Measurements from ENCODE around the gene STRIT1.

The STRIT1 gene

DNA sequence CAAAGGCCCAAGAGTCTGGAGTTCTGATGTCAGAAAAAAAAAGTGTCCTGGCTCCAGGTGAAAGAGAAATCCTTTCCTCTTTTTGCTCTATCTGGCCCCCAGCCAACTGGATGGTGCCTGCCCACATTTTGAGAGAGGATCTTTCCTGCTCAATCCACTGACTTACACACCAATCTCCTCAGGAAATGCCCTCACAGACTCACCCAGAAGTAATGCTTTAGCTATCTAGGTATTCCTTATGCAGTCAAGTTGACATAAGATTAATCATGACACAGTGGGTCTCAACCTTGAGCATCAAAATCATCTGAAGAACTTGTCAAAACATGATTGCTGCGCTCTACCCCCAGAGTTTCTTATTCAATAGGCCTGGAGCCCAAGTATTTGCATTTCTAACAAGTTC lies 31.2 kb downstream of the STRIT1 start:
- POLR2A ChIA-PET: no interaction called here
- TF ChIP-seq, protein P1, sequence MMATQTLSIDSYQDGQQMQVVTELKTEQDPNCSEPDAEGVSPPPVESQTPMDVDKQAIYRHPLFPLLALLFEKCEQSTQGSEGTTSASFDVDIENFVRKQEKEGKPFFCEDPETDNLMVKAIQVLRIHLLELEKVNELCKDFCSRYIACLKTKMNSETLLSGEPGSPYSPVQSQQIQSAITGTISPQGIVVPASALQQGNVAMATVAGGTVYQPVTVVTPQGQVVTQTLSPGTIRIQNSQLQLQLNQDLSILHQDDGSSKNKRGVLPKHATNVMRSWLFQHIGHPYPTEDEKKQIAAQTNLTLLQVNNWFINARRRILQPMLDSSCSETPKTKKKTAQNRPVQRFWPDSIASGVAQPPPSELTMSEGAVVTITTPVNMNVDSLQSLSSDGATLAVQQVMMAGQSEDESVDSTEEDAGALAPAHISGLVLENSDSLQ (IDR thresholded peaks at IDR 0.05): no peak
- TF ChIP-seq TARDBP (IDR thresholded peaks at IDR 0.05): no peak

DNA sequence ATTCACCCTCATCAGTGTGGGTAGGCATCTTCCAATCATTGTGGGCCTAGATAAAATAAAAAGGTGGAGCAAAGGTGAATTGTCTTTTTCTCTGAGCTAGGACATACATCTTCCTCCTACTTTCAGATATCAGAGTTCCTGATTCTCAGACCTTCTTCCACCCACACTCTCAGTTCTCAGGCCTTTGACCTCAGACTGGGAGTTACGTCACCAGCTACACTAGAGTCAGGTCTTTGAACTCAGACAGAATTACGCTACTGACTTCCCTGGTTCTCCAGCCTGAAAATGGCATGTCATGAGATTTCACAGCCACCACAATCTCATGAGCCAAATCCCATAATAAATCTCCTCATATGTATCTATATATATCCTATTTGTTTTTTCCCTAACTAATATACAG lies 39.0 kb downstream of the STRIT1 start:
- POLR2A ChIA-PET: no interaction called here
- CTCF ChIA-PET: no interaction called here
- no peak for DNase-seq (ENCODE audit: extremely low spot score)
- TF ChIP-seq ARNT (IDR thresholded peaks at IDR 0.05): no peak
- TF ChIP-seq CTBP1 (IDR thresholded peaks at IDR 0.05; ENCODE audit: borderline replicate concordance): no peak
- TF ChIP-seq, protein P1 (IDR thresholded peaks at IDR 0.05): no peak
- TF ChIP-seq FOXA1 (IDR thresholded peaks at IDR 0.05): no peak
- TF ChIP-seq L3MBTL2 (conservative IDR thresholded peaks at IDR 0.05): no peak
- TF ChIP-seq FOXK2 (IDR thresholded peaks at IDR 0.05): no peak
- no peak for TF ChIP-seq SUZ12 (IDR thresholded peaks at IDR 0.05)
- no peak for TF ChIP-seq FOXM1 (IDR thresholded peaks at IDR 0.05; ENCODE audit: borderline replicate concordance)
- TF ChIP-seq SP1 (IDR thresholded peaks at IDR 0.05): no peak

More for the DNA sequence above, 31.2 kb downstream of the STRIT1 start:
- no peak for DNase-seq (ENCODE audit: extremely low spot score)
- CTCF ChIA-PET: interaction anchor here (0.9 kb wide), 1 partner anchor 39 kb away, joined by 4 read pairs; no protein-coding TSS in a partner anchor

DNA sequence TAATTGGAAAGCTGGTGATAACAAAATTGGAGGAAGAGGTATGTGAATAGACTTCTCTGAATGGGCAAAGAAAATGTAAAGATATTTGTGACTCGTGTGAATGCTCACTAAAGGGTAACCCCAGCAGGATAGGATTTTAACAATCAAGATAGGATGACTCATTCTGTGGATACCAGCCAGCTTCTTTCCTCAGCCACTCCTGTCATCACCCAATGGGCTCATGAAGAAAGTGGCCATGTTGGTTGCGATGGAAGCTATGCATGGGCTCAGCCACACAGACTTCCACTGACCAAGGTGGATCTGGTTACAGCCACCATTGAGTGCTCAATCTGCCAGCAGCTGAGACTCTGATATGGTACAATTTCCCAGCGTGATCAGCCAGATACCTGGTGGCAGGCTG lies 40.9 kb downstream of the STRIT1 start:
- ChIA-PET POLR2A (no interaction called here), CTCF (no interaction called here)
- no peak for TF ChIP-seq SUZ12 (IDR thresholded peaks at IDR 0.05)
- TF ChIP-seq NFRKB (IDR thresholded peaks at IDR 0.05): no peak
- TF ChIP-seq BHLHE40 (IDR thresholded peaks at IDR 0.05; ENCODE audit: borderline replicate concordance): no peak
- TF ChIP-seq FOXK2 (IDR thresholded peaks at IDR 0.05): no peak
- no peak for TF ChIP-seq LEF1 (IDR thresholded peaks at IDR 0.05; ENCODE audit: borderline replicate concordance)
- no peak for TF ChIP-seq ARNT (IDR thresholded peaks at IDR 0.05)
- no peak for TF ChIP-seq FOXA1 (IDR thresholded peaks at IDR 0.05)
- TF ChIP-seq ELF4 (IDR thresholded peaks at IDR 0.05): no peak
- no peak for TF ChIP-seq TARDBP (IDR thresholded peaks at IDR 0.05)
- no peak for TF ChIP-seq FOXM1 (IDR thresholded peaks at IDR 0.05; ENCODE audit: borderline replicate concordance)
- no peak for TF ChIP-seq L3MBTL2 (conservative IDR thresholded peaks at IDR 0.05)
- no peak for TF ChIP-seq ZNF384 (IDR thresholded peaks at IDR 0.05)
- TF ChIP-seq, protein P1 (IDR thresholded peaks at IDR 0.05): no peak
- no peak for TF ChIP-seq HDGF (IDR thresholded peaks at IDR 0.05; ENCODE audit: borderline replicate concordance)
- TF ChIP-seq CTBP1 (IDR thresholded peaks at IDR 0.05; ENCODE audit: borderline replicate concordance): no peak
- no peak for TF ChIP-seq SP1 (IDR thresholded peaks at IDR 0.05)
- DNase-seq (ENCODE audit: extremely low spot score): no peak

DNA sequence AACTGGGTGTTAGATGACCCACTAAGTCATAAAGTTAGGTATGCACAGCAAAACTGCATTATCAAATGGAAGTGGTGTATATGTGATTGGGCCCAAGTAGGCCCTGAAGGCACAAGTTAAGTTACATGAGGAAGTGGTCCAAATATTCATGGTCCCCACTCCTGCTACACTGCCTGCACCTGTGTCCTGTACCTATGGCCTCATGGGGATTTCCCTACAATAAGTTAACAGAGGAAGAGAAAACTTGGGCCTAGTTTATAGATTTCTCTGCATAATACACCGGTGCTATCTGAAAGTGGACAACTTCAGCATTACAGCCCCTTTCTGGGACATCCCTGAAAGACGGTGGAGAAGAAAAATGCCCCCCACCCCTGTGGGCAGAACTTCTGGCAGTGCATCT lies 41.5 kb downstream of the STRIT1 start:
- TF ChIP-seq FOXM1 (IDR thresholded peaks at IDR 0.05; ENCODE audit: borderline replicate concordance): no peak
- TF ChIP-seq BHLHE40 (IDR thresholded peaks at IDR 0.05; ENCODE audit: borderline replicate concordance): no peak
- no peak for TF ChIP-seq ARNT (IDR thresholded peaks at IDR 0.05)
- no peak for TF ChIP-seq ELF4 (IDR thresholded peaks at IDR 0.05)
- no peak for TF ChIP-seq FOXA1 (IDR thresholded peaks at IDR 0.05)
- no peak for TF ChIP-seq TARDBP (IDR thresholded peaks at IDR 0.05)
- no peak for TF ChIP-seq CTBP1 (IDR thresholded peaks at IDR 0.05; ENCODE audit: borderline replicate concordance)
- CTCF ChIA-PET: no interaction called here
- POLR2A ChIA-PET: no interaction called here
- no peak for DNase-seq (ENCODE audit: extremely low spot score)

DNA sequence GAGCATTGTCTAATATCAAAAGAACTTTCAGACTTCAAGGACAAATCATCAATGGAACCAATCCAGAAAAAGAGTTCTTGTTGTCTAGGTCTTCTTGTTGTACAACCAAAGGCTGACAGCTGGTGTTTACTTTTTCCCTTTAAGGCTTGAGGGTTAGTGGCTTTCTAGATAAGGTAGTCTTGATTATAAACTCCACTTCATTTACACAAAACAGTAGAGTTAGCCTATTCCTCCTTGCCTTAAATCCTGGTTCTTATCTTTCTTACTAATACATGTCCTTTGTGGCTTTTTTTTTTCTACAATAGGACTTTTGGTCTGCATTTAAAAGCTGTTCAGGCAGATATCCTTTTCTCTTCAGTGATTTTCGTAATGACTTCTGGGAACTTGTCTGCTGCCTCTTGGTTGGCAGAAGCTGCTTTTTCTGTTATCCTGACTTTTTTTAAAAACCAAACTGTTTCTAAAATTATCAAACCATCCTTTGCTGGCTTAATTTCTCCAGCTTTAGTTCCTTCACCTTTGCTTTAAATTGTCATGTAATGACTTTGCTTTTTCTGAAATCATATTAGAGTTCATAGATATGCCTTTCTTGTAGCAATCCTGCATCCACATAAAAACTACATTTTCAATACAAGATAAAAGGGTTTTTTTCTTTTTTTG lies 44.8 kb downstream of the STRIT1 start:
- CTCF ChIA-PET: no interaction called here
- POLR2A ChIA-PET: no interaction called here
- no peak for TF ChIP-seq SUZ12 (IDR thresholded peaks at IDR 0.05)
- TF ChIP-seq ARNT (IDR thresholded peaks at IDR 0.05): no peak
- TF ChIP-seq, protein P1 (IDR thresholded peaks at IDR 0.05): no peak
- no peak for DNase-seq (ENCODE audit: extremely low spot score)

DNA sequence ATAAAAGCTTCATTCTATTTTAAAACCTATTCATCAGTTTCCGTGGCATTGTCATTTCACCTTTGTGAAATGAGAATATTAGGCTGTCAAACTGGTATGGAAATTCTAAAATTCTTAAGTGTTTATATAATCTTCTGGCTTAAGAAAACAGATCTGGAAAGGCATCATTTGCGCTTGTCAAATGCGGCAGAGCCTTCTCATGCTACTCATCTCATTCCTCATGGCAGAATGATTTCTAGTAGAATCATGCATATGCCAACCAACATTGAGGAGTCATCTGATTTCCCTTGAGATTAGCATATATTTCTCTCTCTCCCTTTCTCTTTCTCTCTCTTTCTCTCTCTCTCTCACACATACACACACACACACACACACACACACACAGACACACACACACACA lies 48.8 kb downstream of the STRIT1 start:
- DNase-seq (ENCODE audit: extremely low spot score): no peak
- ChIA-PET CTCF (no interaction called here), POLR2A (no interaction called here)
- TF ChIP-seq SUZ12 (IDR thresholded peaks at IDR 0.05): no peak
- no peak for TF ChIP-seq L3MBTL2 (conservative IDR thresholded peaks at IDR 0.05)
- no peak for TF ChIP-seq ELF4 (IDR thresholded peaks at IDR 0.05)
- no peak for TF ChIP-seq NFRKB (IDR thresholded peaks at IDR 0.05)
- TF ChIP-seq SP1 (IDR thresholded peaks at IDR 0.05): no peak
- no peak for TF ChIP-seq FOXK2 (IDR thresholded peaks at IDR 0.05)
- TF ChIP-seq BHLHE40 (IDR thresholded peaks at IDR 0.05; ENCODE audit: borderline replicate concordance): no peak
- TF ChIP-seq FOXA1 (IDR thresholded peaks at IDR 0.05): no peak
- no peak for TF ChIP-seq TARDBP (IDR thresholded peaks at IDR 0.05)
- no peak for TF ChIP-seq HDGF (IDR thresholded peaks at IDR 0.05; ENCODE audit: borderline replicate concordance)
- TF ChIP-seq CTBP1 (IDR thresholded peaks at IDR 0.05; ENCODE audit: borderline replicate concordance): no peak
- TF ChIP-seq, protein P1 (IDR thresholded peaks at IDR 0.05): no peak
- TF ChIP-seq LEF1 (IDR thresholded peaks at IDR 0.05; ENCODE audit: borderline replicate concordance): no peak
- no peak for TF ChIP-seq ZNF384 (IDR thresholded peaks at IDR 0.05)
- TF ChIP-seq FOXM1 (IDR thresholded peaks at IDR 0.05; ENCODE audit: borderline replicate concordance): no peak
- TF ChIP-seq ARNT (IDR thresholded peaks at IDR 0.05): no peak

Data from HEK293T (cell line).